GM13977 (cell line): ENCODE results near the gene GTPBP4.

Experiments
- DNase-seq: peaks from one replicate; pipeline ENCODE4 v3.0.0; 2012; ENCODE audit warnings: low spot score
- in situ Hi-C: fragments of 300-500 bp; cut with MboI; formaldehyde crosslinking; loops from one replicate; pipeline ENCODE4 v1.12.0; 2022; ENCODE audit warnings: low sequenced_read_pairs, low pct_unique_long_range_greater_than_20kb, mixed read lengths, inconsistent platforms; ENCODE audit not compliant: unreplicated experiment
- TF ChIP-seq, protein P1 (sequence below): IDR thresholded peaks from 2 replicates; pipeline ENCODE4 v1.5.1; 2012; ENCODE audit warnings: mild to moderate bottlenecking, control low read depth; ENCODE audit not compliant: insufficient read depth; ENCODE audit errors: extremely low read depth, missing control alignments

The GTPBP4 gene

GRCh38 chr10:980468-981093 lies 7.7 kb upstream of the GTPBP4 start:
- DNase-seq: no peak
- TF ChIP-seq, protein P1, sequence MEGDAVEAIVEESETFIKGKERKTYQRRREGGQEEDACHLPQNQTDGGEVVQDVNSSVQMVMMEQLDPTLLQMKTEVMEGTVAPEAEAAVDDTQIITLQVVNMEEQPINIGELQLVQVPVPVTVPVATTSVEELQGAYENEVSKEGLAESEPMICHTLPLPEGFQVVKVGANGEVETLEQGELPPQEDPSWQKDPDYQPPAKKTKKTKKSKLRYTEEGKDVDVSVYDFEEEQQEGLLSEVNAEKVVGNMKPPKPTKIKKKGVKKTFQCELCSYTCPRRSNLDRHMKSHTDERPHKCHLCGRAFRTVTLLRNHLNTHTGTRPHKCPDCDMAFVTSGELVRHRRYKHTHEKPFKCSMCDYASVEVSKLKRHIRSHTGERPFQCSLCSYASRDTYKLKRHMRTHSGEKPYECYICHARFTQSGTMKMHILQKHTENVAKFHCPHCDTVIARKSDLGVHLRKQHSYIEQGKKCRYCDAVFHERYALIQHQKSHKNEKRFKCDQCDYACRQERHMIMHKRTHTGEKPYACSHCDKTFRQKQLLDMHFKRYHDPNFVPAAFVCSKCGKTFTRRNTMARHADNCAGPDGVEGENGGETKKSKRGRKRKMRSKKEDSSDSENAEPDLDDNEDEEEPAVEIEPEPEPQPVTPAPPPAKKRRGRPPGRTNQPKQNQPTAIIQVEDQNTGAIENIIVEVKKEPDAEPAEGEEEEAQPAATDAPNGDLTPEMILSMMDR: no peak
- in situ Hi-C loops: no loop called here

DNA sequence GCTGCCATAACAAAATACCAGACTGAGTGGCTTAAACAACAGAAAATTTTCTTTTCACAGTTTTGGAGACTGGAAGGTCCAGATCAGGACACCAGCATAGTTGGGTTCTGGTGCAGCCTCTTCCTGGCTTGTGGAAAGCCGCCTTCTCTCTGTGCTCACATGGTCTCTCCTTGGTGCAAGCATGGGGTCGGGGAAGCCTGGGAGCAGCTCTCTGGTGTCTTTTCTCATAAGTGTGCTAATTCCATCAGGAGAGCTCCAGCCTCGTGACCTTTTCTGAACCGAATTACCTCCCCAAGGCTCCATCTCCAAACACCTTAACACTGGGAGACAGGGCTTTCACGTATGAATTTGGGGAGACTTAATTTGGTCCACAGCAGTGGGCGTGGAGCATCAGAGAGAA lies 4.8 kb upstream of the GTPBP4 start:
- no peak for DNase-seq
- in situ Hi-C loops: no loop called here
- TF ChIP-seq, protein P1: no peak

- in situ Hi-C loops: no loop called here
- TF ChIP-seq, protein P1: no peak
- DNase-seq: no peak
Observed at GRCh38 chr10:983971-984655, 4.1 kb upstream of the GTPBP4 start.

DNA sequence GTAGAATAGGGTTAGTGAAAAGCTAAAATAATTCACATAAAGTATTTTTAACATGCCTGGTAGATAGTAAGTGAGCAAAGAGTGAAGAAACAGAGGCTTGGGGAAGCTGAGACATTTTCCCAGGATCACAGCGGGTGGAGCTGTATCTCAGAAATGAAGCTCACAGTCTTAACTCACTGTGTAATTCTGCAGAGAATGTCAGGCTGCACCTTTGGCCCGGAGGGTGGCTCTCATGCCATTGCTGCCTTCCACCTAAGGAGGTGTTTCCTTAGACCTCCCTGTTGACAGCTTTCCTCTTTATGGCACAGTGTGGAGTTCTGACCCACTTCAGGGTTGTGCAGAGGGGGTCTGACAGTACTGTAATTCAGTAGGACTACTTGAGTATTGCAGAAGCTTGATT lies 2.9 kb upstream of the GTPBP4 start:
- no peak for DNase-seq
- TF ChIP-seq, protein P1: no peak
- in situ Hi-C loops: no loop called here

- in situ Hi-C loops: no loop called here
- TF ChIP-seq, protein P1: no peak
- no peak for DNase-seq
Observed at GRCh38 chr10:986137-986825, 2.0 kb upstream of the GTPBP4 start.

- TF ChIP-seq, protein P1: no peak
- in situ Hi-C loops: no loop called here
- DNase-seq: no peak
Observed at GRCh38 chr10:986881-987619, 1.2 kb upstream of the GTPBP4 start.
